WTC11 (cell line): Measurements from ENCODE around the gene FERMT3. TPM values are rescaled to one million over a fixed set of nuclear protein-coding genes. Genes with fewer than 3 reads are reported as not detected.

Experiments used
- ATAC-seq: fragments of 200-7000 bp; cut with Tn5 transposase; 2 replicates; pipeline ENCODE4 v1.10.0; 2021; ENCODE audit warnings: mild to moderate bottlenecking, moderate library complexity
- CTCF ChIA-PET: fragments of 300-600 bp; sonication (Branson Sonifier 250); formaldehyde crosslinking; loops from one replicate; lab custom pipeline; 2021; ENCODE audit warnings: antibody characterized with exemption; lab: Charles Lee
- POLR2A ChIA-PET: fragments of 350-600 bp; sonication (Branson Sonifier 250); formaldehyde crosslinking; loops from one replicate; lab custom pipeline; 2021; ENCODE audit warnings: antibody characterized with exemption; lab: Charles Lee
- DNase-seq: peaks from one replicate; pipeline ENCODE4 v3.0.0; 2021; ENCODE audit warnings: low spot score
- H3K27ac Mint-ChIP-seq: 2 replicates; pipeline ENCODE4 v1.8.0; 2021; ENCODE audit warnings: mixed read lengths
- H3K27me3 Mint-ChIP-seq: 2 replicates; pipeline ENCODE4 v1.8.0; 2021; ENCODE audit warnings: low read depth, mild to moderate bottlenecking, moderate library complexity, mixed read lengths
- H3K36me3 Mint-ChIP-seq: 2 replicates; pipeline ENCODE4 v1.8.0; 2021; ENCODE audit warnings: mixed read lengths
- H3K4me1 Mint-ChIP-seq: 2 replicates; pipeline ENCODE4 v1.8.0; 2022; ENCODE audit warnings: mixed read lengths
- H3K4me3 Mint-ChIP-seq: 2 replicates; pipeline ENCODE4 v1.8.0; 2021; ENCODE audit warnings: mild to moderate bottlenecking, moderate library complexity, mixed read lengths
- H3K9me3 Mint-ChIP-seq: 2 replicates; pipeline ENCODE4 v1.8.0; 2021; ENCODE audit warnings: mixed read lengths
- AR ChIP-seq: fragments of 250-450 bp; sonication (Bioruptor Pico); IDR thresholded peaks from 2 replicates; pipeline ENCODE4 v1.9.0; 2021; ENCODE audit warnings: mild to moderate bottlenecking
- CREM ChIP-seq: sonication (generic); formaldehyde crosslinking; IDR thresholded peaks from 2 replicates; pipeline ENCODE4 v1.8.1; 2022; ENCODE audit warnings: mild to moderate bottlenecking, missing genetic modification reagents, moderate library complexity
- FOXP1 ChIP-seq: sonication (generic); formaldehyde crosslinking; IDR thresholded peaks from 2 replicates; pipeline ENCODE4 v1.8.0; 2022; ENCODE audit warnings: missing genetic modification reagents, mild to moderate bottlenecking, moderate library complexity, borderline replicate concordance
- GRHL2 ChIP-seq: fragments of 250-450 bp; sonication (Bioruptor Pico); IDR thresholded peaks from 2 replicates; pipeline ENCODE4 v1.8.0; 2022; ENCODE audit warnings: mild to moderate bottlenecking, moderate library complexity; ENCODE audit not compliant: insufficient replicate concordance, severe bottlenecking
- NR1H2 ChIP-seq: sonication (generic); formaldehyde crosslinking; IDR thresholded peaks from 2 replicates; pipeline ENCODE4 v1.9.0; 2021; ENCODE audit warnings: mild to moderate bottlenecking, moderate library complexity, missing genetic modification reagents
- TCF7 ChIP-seq: sonication (generic); formaldehyde crosslinking; IDR thresholded peaks from 2 replicates; pipeline ENCODE4 v1.8.0; 2022; ENCODE audit warnings: mild to moderate bottlenecking, low read depth, missing genetic modification reagents, moderate library complexity
- ZMAT4 ChIP-seq: fragments of 250-450 bp; sonication (Bioruptor Pico); IDR thresholded peaks from 2 replicates; pipeline ENCODE4 v1.9.0; 2021; ENCODE audit warnings: mild to moderate bottlenecking
- ZNF219 ChIP-seq: sonication (generic); formaldehyde crosslinking; IDR thresholded peaks from 2 replicates; pipeline ENCODE4 v1.8.0; 2023; ENCODE audit warnings: missing genetic modification reagents, mild to moderate bottlenecking, borderline replicate concordance
- ZNF232 ChIP-seq: sonication (generic); formaldehyde crosslinking; IDR thresholded peaks from 2 replicates; pipeline ENCODE4 v1.8.0; 2022; ENCODE audit warnings: mild to moderate bottlenecking, missing genetic modification reagents
- ZNF281 ChIP-seq: sonication (generic); formaldehyde crosslinking; IDR thresholded peaks from 2 replicates; pipeline ENCODE4 v1.8.0; 2023; ENCODE audit warnings: mild to moderate bottlenecking, missing genetic modification reagents
- total RNA-seq: library from RNA; stranded (reverse); gene quantifications from 3 replicates; pipeline ENCODE4 v1.2.3, GENCODE V29; 2021
- TF ChIP-seq, protein P1 (sequence below): sonication (generic); formaldehyde crosslinking; conservative IDR thresholded peaks from 2 replicates; pipeline ENCODE4 v1.8.1; 2022; ENCODE audit warnings: mild to moderate bottlenecking, missing genetic modification reagents
- TF ChIP-seq, protein P2 (sequence below): sonication (generic); formaldehyde crosslinking; IDR thresholded peaks from 2 replicates; pipeline ENCODE4 v1.8.1; 2023; ENCODE audit warnings: mild to moderate bottlenecking, missing genetic modification reagents, moderate library complexity

FERMT3 gene
- total RNA-seq, 1 experiment from 2014 or later, result 3.8 TPM

- no peak for TF ChIP-seq ZNF281 (CRISPR knock-in tag)
Observed at GRCh38 chr11:64201543-64201942, 5.0 kb upstream of the FERMT3 start (continued).

DNA sequence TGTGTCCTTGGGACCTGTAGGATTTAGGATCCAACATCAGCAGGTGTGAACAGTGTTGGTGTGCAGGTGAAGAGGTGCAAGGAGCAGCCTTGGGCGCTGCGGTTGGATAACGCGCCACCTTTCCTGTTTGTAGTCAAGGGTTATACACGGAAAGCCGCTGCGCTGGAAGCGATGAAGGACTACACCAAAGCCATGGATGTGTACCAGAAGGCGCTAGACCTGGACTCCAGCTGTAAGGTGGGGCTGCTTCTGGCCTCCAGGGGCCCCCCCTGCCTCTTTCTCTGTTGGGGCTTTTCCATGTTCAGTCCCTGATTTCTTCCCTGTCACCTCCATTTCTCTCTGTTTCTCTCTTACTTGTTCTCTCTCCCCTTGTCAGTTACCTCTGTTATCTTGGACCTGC lies 3.5 kb upstream of the FERMT3 start:
- H3K4me3 Mint-ChIP-seq, result no peak overlapping the region
- ATAC-seq (no peak), DNase-seq (no peak)
- no peaks in the 10 kb centered on the region for H3K27me3 Mint-ChIP-seq
- H3K36me3 Mint-ChIP-seq, result peaks cover 61% of the 10 kb centered on the region
- CTCF ChIA-PET, result interaction anchor here (0.7 to 5.4 kb wide), 4 partner anchors 47 to 139 kb away, joined by 3 to 76 read pairs (median 35); partner anchors contain the start of gene PLCB3
- no peak for TF ChIP-seq TCF7
- no peak for TF ChIP-seq CREM
- no peak for TF ChIP-seq GRHL2 (CRISPR knock-in tag)
- TF ChIP-seq NR1H2 (CRISPR knock-in tag), result no peak
- no peak for TF ChIP-seq AR (CRISPR knock-in tag)
- POLR2A ChIA-PET, result interaction anchor here (0.5 kb wide), 1 partner anchor 12 kb away, joined by 3 read pairs; no protein-coding TSS in a partner anchor
- H3K27ac Mint-ChIP-seq, result peak overlapping the region; percentile 65; the same call in 1 of the 2 replicates
- peaks cover 6% of the 10 kb centered on the region for H3K4me1 Mint-ChIP-seq
- no peaks in the 10 kb centered on the region for H3K9me3 Mint-ChIP-seq

- no peak for ATAC-seq
- POLR2A ChIA-PET, result interaction anchor here (0.9 kb wide), 1 partner anchor 38 kb away, joined by 3 read pairs; the partner anchor contains the start of gene FKBP2
- DNase-seq, result no peak
- CTCF ChIA-PET, result interaction anchor here (0.7 to 5.4 kb wide), 12 partner anchors 12 to 196 kb away, joined by 3 to 76 read pairs (median 8); partner anchors contain the start of genes NUDT22, PLCB3, STIP1 and TRPT1
- TF ChIP-seq FOXP1 (CRISPR knock-in tag) (no peak), ZNF219 (no peak), ZNF232 (CRISPR knock-in tag) (no peak), ZMAT4 (CRISPR knock-in tag) (no peak)
- TF ChIP-seq, protein P1, sequence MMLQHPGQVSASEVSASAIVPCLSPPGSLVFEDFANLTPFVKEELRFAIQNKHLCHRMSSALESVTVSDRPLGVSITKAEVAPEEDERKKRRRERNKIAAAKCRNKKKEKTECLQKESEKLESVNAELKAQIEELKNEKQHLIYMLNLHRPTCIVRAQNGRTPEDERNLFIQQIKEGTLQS (CRISPR knock-in tag), result no peak
- TF ChIP-seq, protein P2, sequence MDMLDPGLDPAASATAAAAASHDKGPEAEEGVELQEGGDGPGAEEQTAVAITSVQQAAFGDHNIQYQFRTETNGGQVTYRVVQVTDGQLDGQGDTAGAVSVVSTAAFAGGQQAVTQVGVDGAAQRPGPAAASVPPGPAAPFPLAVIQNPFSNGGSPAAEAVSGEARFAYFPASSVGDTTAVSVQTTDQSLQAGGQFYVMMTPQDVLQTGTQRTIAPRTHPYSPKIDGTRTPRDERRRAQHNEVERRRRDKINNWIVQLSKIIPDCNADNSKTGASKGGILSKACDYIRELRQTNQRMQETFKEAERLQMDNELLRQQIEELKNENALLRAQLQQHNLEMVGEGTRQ, result no peak
- H3K27me3 Mint-ChIP-seq, result no peaks in the 10 kb centered on the region
- peaks cover 6% of the 10 kb centered on the region for H3K4me1 Mint-ChIP-seq
- H3K9me3 Mint-ChIP-seq, result no peaks in the 10 kb centered on the region
- peaks cover 57% of the 10 kb centered on the region for H3K36me3 Mint-ChIP-seq
- H3K27ac Mint-ChIP-seq, result peak overlapping the region; percentile 88; the same call in 1 of the 2 replicates
- H3K4me3 Mint-ChIP-seq, result no peak overlapping the region
Observed at GRCh38 chr11:64203421-64204079, 3.0 kb upstream of the FERMT3 start.
